H1 (cell line): ENCODE data around the gene GOLGA6L25. TPM values are rescaled to one million over a fixed set of nuclear protein-coding genes. Genes with fewer than 3 reads are reported as not detected.
"Not testable (repeated sequence)": the region's sequence is repeated elsewhere in the genome, so short reads cannot be mapped to it uniquely, and the experiment has no call there.

Experiments
- CTCF ChIA-PET: fragments of 300-600 bp; sonication (Branson Sonifier 250); formaldehyde crosslinking; loops from one replicate; lab custom pipeline; 2021; ENCODE audit not compliant: partially characterized antibody; lab: Charles Lee
- POLR2A ChIA-PET: fragments of 300-600 bp; sonication (Branson Sonifier 250); formaldehyde crosslinking; loops from one replicate; lab custom pipeline; 2021; ENCODE audit warnings: inconsistent platforms; ENCODE audit not compliant: partially characterized antibody; lab: Charles Lee
- DNase-seq, 2 experiments: peaks; one replicate each; pipeline versions ENCODE4 v3.0.0 to v3.0.0-alpha.2; 2010 to 2022; ENCODE audit warnings: low spot score in 2 of 2, low read depth in 1 of 2, mixed read lengths in 1 of 2
- FAIRE-seq: peaks from 2 replicates; lab custom pipeline; 2011; peaks lifted over from hg19 to GRCh38; lab: Jason Lieb, UNC
- H2AFZ ChIP-seq: 2 replicates; pipeline ENCODE4 v1.8.1; 2012; ENCODE audit warnings: low read length, inconsistent platforms
- H2AK5ac ChIP-seq: 2 replicates; pipeline ENCODE4 v1.6.1; 2013; ENCODE audit warnings: low read depth, low read length
- H2BK120ac ChIP-seq: replicated peaks from 2 replicates; pipeline ENCODE3; 2013; ENCODE audit warnings: low read depth, low read length, inconsistent platforms
- H2BK12ac ChIP-seq: 2 replicates; pipeline ENCODE4 v1.6.1; 2013; ENCODE audit warnings: low read depth, low read length
- H2BK15ac ChIP-seq: 2 replicates; pipeline ENCODE4 v1.6.1; 2013; ENCODE audit warnings: low read length
- H2BK20ac ChIP-seq: 2 replicates; pipeline ENCODE4 v1.6.1; 2013; ENCODE audit warnings: low read length
- H2BK5ac ChIP-seq: 2 replicates; pipeline ENCODE4 v1.6.1; 2013; ENCODE audit warnings: low read depth, low read length
- H3K14ac ChIP-seq: 2 replicates; pipeline ENCODE4 v1.6.1; 2013; ENCODE audit warnings: inconsistent platforms; ENCODE audit not compliant: insufficient read length
- H3K18ac ChIP-seq: 2 replicates; pipeline ENCODE4 v1.6.1; 2013; ENCODE audit warnings: low read length; ENCODE audit errors: extremely low read depth
- H3K23ac ChIP-seq: 2 replicates; pipeline ENCODE4 v1.6.1; 2013; ENCODE audit warnings: inconsistent platforms; ENCODE audit not compliant: insufficient read length
- H3K23me2 ChIP-seq: 2 replicates; pipeline ENCODE4 v1.6.1; 2013; ENCODE audit warnings: low read depth, low read length
- H3K27ac ChIP-seq: 2 replicates; pipeline ENCODE4 v1.6.1; 2011; ENCODE audit warnings: low read depth, low read length, inconsistent platforms
- H3K27me3 ChIP-seq, 4 experiments: replicated peaks in 1 of 4; 1 replicate in 1 of 4; 2 replicates in 3 of 4; pipeline versions ENCODE4 v1.6.1 to v1.8.1; 2011 to 2013; ENCODE audit warnings: low read length in 3 of 4, mild to moderate bottlenecking in 3 of 4, inconsistent platforms in 2 of 4, mixed read lengths in 2 of 4, moderate library complexity in 1 of 4; ENCODE audit not compliant: control insufficient read depth in 3 of 4, insufficient read depth in 3 of 4; ENCODE audit errors: extremely low read depth in 1 of 4
- H3K36me3 ChIP-seq, 4 experiments: 2 replicates each; pipeline versions ENCODE4 v1.6.1 to v1.8.1; 2011 to 2013; ENCODE audit warnings: mild to moderate bottlenecking in 4 of 4, low read length in 3 of 4, moderate library complexity in 2 of 4, control low read depth in 1 of 4, inconsistent platforms in 1 of 4; ENCODE audit not compliant: insufficient read depth in 4 of 4, control insufficient read depth in 2 of 4
- H3K4ac ChIP-seq: replicated peaks from 2 replicates; pipeline ENCODE3; 2013; ENCODE audit warnings: low read length, low read depth, mixed read lengths, inconsistent platforms; ENCODE audit not compliant: insufficient read length
- H3K4me1 ChIP-seq, 4 experiments: replicated peaks in 1 of 4; 1 replicate in 1 of 4; 2 replicates in 3 of 4; pipeline versions ENCODE4 v1.6.1 to v1.8.1; 2011 to 2013; ENCODE audit warnings: low read length in 3 of 4, inconsistent platforms in 2 of 4, mixed read lengths in 1 of 4; ENCODE audit not compliant: insufficient read depth in 4 of 4, control insufficient read depth in 3 of 4
- H3K4me2 ChIP-seq, 2 experiments: 2 replicates each; pipeline versions ENCODE4 v1.6.1 to v1.8.1; 2011 to 2013; ENCODE audit warnings: low read depth in 2 of 2, low read length in 2 of 2, control low read depth in 1 of 2, inconsistent platforms in 1 of 2, mild to moderate bottlenecking in 1 of 2; ENCODE audit not compliant: insufficient read depth in 1 of 2
- H3K4me3 ChIP-seq, 4 experiments: fragments of 200-600, 300-600 bp in 1 of 4; sonication (generic), shearing (Covaris generic), sonication (Bioruptor Twin) in 1 of 4; 2 replicates each; pipeline versions ENCODE4 v1.5.1 to v1.8.1; 2011 to 2016; ENCODE audit warnings: low read length in 4 of 4, low read depth in 3 of 4, control low read depth in 2 of 4, inconsistent platforms in 2 of 4, mild to moderate bottlenecking in 2 of 4, mixed read lengths in 1 of 4, moderate library complexity in 1 of 4; ENCODE audit not compliant: insufficient read depth in 2 of 4; ENCODE audit errors: extremely low read depth in 1 of 4
- H3K56ac ChIP-seq: replicated peaks from 2 replicates; pipeline ENCODE3; 2013; ENCODE audit warnings: low read depth, mild to moderate bottlenecking, mixed read lengths, low read length, inconsistent platforms; ENCODE audit not compliant: insufficient read length
- H3K79me1 ChIP-seq: 2 replicates; pipeline ENCODE4 v1.6.1; 2013; ENCODE audit warnings: low read depth, low read length, control low read depth
- H3K79me2 ChIP-seq, 2 experiments: 2 replicates each; pipeline versions ENCODE4 v1.6.1 to v1.8.1; 2012 to 2013; ENCODE audit warnings: low read length in 2 of 2, mild to moderate bottlenecking in 2 of 2, inconsistent platforms in 1 of 2; ENCODE audit not compliant: insufficient read depth in 2 of 2, control insufficient read depth in 1 of 2
- H3K9ac ChIP-seq, 4 experiments: replicated peaks in 1 of 4; 1 replicate in 1 of 4; 2 replicates in 3 of 4; pipeline versions ENCODE4 v1.6.1 to v1.8.1; 2011 to 2013; ENCODE audit warnings: low read depth in 3 of 4, low read length in 3 of 4, control low read depth in 2 of 4, mild to moderate bottlenecking in 2 of 4, moderate library complexity in 2 of 4, inconsistent platforms in 1 of 4; ENCODE audit errors: extremely low read depth in 1 of 4
- H3K9me3 ChIP-seq, 2 experiments: 2 replicates each; pipeline versions ENCODE4 v1.6.1 to v1.8.1; 2012 to 2013; ENCODE audit warnings: mild to moderate bottlenecking in 2 of 2, moderate library complexity in 2 of 2, control low read depth in 1 of 2, inconsistent platforms in 1 of 2, low read depth in 1 of 2, low read length in 1 of 2, mixed read lengths in 1 of 2; ENCODE audit not compliant: insufficient read depth in 2 of 2
- H4K20me1 ChIP-seq, 2 experiments: replicated peaks in 1 of 2; 2 replicates each; pipeline versions ENCODE3 to v1.8.1; 2011 to 2013; ENCODE audit warnings: inconsistent platforms in 2 of 2, low read length in 2 of 2, mild to moderate bottlenecking in 1 of 2; ENCODE audit not compliant: insufficient read depth in 2 of 2, control insufficient read depth in 1 of 2
- H4K5ac ChIP-seq: 2 replicates; pipeline ENCODE4 v1.6.1; 2013; ENCODE audit warnings: low read length, low read depth, mixed read lengths, inconsistent platforms; ENCODE audit not compliant: insufficient read length
- H4K8ac ChIP-seq: 2 replicates; pipeline ENCODE4 v1.8.0; 2013; ENCODE audit warnings: mild to moderate bottlenecking, moderate library complexity, low read length, inconsistent platforms; ENCODE audit not compliant: insufficient read depth; ENCODE audit errors: extremely low read depth
- H4K91ac ChIP-seq: replicated peaks from 2 replicates; pipeline ENCODE3; 2013; ENCODE audit warnings: low read length, mixed read lengths, inconsistent platforms; ENCODE audit not compliant: insufficient read length
- WGBS, 2 experiments: shearing (Covaris generic) in 1 of 2; methylation state at CpG; one replicate each; pipeline versions ENCODE4 v1.1.6 to v1.1.7; 2013 to 2015; ENCODE audit warnings: low lambda C conversion rate in 2 of 2, mixed read lengths in 2 of 2, inconsistent platforms in 1 of 2, low coverage in 1 of 2, missing lambda C conversion rate in 1 of 2; ENCODE audit not compliant: insufficient replicate concordance in 2 of 2, insufficient coverage in 1 of 2, insufficient read length in 1 of 2; ENCODE audit errors: extremely low coverage in 1 of 2, missing lambda C conversion rate in 1 of 2; 5-methylcytosine and 5-hydroxymethylcytosine counted together
- polyA plus RNA-seq, 7 experiments: library from polyadenylated mRNA; depleted of rRNA in 3 of 7; stranded (reverse) in 5 of 7; unstranded in 2 of 7; fragments of >200 nt in 5 of 7; fragments of 200-250 nt in 2 of 7; gene quantifications; 1 replicate in 5 of 7; 2 replicates in 1 of 7; 4 replicates in 1 of 7; pipeline versions ENCODE4 v1.2.1 to v1.2.3, GENCODE V29; 2011 to 2013; ENCODE audit warnings: missing spikeins in 2 of 7, mixed read lengths in 2 of 7
- total RNA-seq: library from RNA; stranded (reverse); fragmentation: NEBNext Ultra II Directional; extraction: Animal tissue kit (Norgen Biotek cat#: 25700); gene quantifications from 2 replicates; pipeline ENCODE4 v1.2.1, GENCODE V29; 2021

The GOLGA6L25 gene
- total and polyA plus RNA-seq, 2 of the 8 experiments (the other 6 are each of a cell fraction or from before 2014, with no cell fraction given), result not detected

DNA sequence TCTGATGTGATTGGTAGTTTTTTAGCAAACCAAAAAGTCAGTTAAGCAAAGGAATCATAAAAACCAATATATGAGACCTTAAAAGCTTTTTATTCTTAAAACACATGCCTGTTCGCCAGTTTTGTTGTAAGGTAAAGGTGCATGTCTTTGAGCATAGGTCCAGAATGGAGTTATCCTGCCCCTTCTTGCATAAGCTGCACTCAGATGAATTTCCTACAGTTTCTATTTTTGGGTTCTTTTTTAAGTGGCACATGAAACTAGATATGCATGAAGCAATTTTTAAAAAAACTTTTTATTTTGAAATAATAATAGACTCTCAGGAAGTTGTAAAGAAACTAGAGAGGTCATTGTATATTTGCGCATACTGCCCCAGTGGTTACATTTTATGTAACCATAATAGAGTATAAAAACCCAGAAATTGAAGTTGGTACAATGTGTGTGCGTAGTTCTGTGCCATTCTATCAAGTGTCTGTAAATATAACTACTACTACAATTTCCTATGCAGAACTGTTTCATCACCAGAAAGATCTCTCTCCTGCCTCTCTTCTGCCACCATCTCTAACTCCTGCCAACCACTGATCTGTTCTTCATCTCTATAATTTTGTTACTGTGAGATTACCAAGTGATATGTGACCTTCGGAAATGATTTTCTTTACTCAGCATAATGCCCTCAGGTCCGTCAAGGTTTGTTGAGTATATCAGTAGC lies 40.2 kb downstream of the GOLGA6L25 start:
- H3K9ac ChIP-seq, H2BK15ac ChIP-seq, DNase-seq, CTCF ChIA-PET, H3K36me3 ChIP-seq, H2BK12ac ChIP-seq, H3K79me2 ChIP-seq, H3K14ac ChIP-seq, H3K23me2 ChIP-seq, H4K8ac ChIP-seq, H2BK120ac ChIP-seq, H4K91ac ChIP-seq, H3K18ac ChIP-seq, H3K9me3 ChIP-seq, POLR2A ChIA-PET, H3K4me3 ChIP-seq, H3K27me3 ChIP-seq, H3K4me1 ChIP-seq, H2AFZ ChIP-seq, H4K5ac ChIP-seq, H3K4me2 ChIP-seq, FAIRE-seq, H4K20me1 ChIP-seq, H3K23ac ChIP-seq, H3K4ac ChIP-seq, H2AK5ac ChIP-seq, H3K27ac ChIP-seq, H3K56ac ChIP-seq, H3K79me1 ChIP-seq, H2BK20ac ChIP-seq, H2BK5ac ChIP-seq: not testable (repeated sequence)
- WGBS, 2 experiments, result 60% methylated on average over 1 of the region's 5 CpGs; no CpG with 5 or more reads in 1 of the 2 experiments

DNA sequence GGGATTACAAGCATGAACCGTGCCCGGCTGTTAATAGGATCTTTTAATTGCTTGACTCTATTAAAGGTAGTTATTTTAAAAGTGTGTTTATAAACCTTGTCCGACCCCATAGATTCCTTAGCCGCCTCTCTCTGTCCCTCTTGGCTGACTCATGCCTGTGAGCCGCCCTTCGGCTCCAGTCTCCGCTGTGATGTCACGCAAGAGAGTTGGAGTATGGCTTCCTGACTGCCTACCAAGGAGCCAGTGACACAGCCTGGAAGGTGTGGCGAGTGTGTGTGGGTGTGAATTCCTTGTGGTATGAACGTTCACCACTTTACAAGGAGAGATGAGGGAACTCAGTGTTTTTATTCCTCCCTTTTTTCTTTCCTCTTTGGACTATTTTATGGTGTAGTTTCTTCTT lies 44.1 kb downstream of the GOLGA6L25 start:
- not testable (repeated sequence) for H3K79me1 ChIP-seq, FAIRE-seq
- no CpG with 5 or more reads among the region's 10 CpGs for WGBS, 2 experiments

More for the DNA sequence above, 44.1 kb downstream of the GOLGA6L25 start:
- H3K27me3 ChIP-seq, H3K36me3 ChIP-seq, H2BK12ac ChIP-seq, H3K56ac ChIP-seq, POLR2A ChIA-PET, H4K20me1 ChIP-seq, H4K91ac ChIP-seq, H3K9me3 ChIP-seq, H3K4ac ChIP-seq, H3K4me3 ChIP-seq, H3K9ac ChIP-seq, H3K14ac ChIP-seq, H2AK5ac ChIP-seq, H3K79me2 ChIP-seq, H3K23ac ChIP-seq, H4K5ac ChIP-seq, H2BK5ac ChIP-seq, DNase-seq, H3K4me2 ChIP-seq, H3K23me2 ChIP-seq, H2BK120ac ChIP-seq, H2BK15ac ChIP-seq, H4K8ac ChIP-seq, H3K27ac ChIP-seq, H2BK20ac ChIP-seq, H3K4me1 ChIP-seq, CTCF ChIA-PET, H3K18ac ChIP-seq, H2AFZ ChIP-seq: not testable (repeated sequence)
